ENCODE data around the gene GDF7. TPM values are rescaled to one million over a fixed set of nuclear protein-coding genes. Genes with fewer than 3 reads are reported as not detected.

The GDF7 gene
- total RNA-seq, 1 experiment from 2014 or later = 0.02 TPM

- Histone ChIP-seq H3K9ac (ENCODE audit: low read length) (no peak overlapping the region), H3K4me2 (ENCODE audit: low read length) (no peak overlapping the region), H3K27me3 (ENCODE audit: insufficient read depth, low read length) (peaks cover 35% of the 10 kb centered on the region), H3K9me2 (ENCODE audit: insufficient read depth) (no peaks in the 10 kb centered on the region), H3K36me3 (ENCODE audit: control insufficient read depth in 1 of 2, insufficient read depth in 2 of 2, low read length in 2 of 2) (no peaks in the 10 kb centered on the region), H3K27ac (ENCODE audit: low read depth, low read length) (no peak overlapping the region), H4K20me1 (ENCODE audit: insufficient read depth) (no peaks in the 10 kb centered on the region), H3K4me1 (ENCODE audit: control insufficient read depth in 1 of 2, insufficient read depth in 2 of 2, low read length in 2 of 2) (peaks cover 0 to 4% of the 10 kb centered on the region in 2 experiments; a peak in 1 of 4 replicates), H2AFZ (ENCODE audit: low read depth, low read length, poor library complexity, severe bottlenecking) (no peak overlapping the region), H3K9me3 (ENCODE audit: control insufficient read depth in 1 of 2, insufficient read depth in 1 of 2, low read depth in 1 of 2, low read length in 2 of 2) (no peaks in the 10 kb centered on the region), H3K4me3 (replicated peaks in 1 of 2; ENCODE audit: low read depth in 1 of 2, low read length in 2 of 2) (no peak overlapping the region), H3K79me2 (ENCODE audit: insufficient read depth, low read length) (no peaks in the 10 kb centered on the region)
- TF ChIP-seq SRF (IDR thresholded peaks at IDR 0.05; ENCODE audit: low read depth) = no peak
- no peak for TF ChIP-seq ELF1 (IDR thresholded peaks at IDR 0.05; ENCODE audit: borderline replicate concordance, low read depth)
- TF ChIP-seq MAX (IDR thresholded peaks at IDR 0.05) = no peak
- no peak for TF ChIP-seq EZH2 (IDR thresholded peaks at IDR 0.05)
- no peak for TF ChIP-seq JUND (IDR thresholded peaks at IDR 0.05)
- TF ChIP-seq SIN3A (IDR thresholded peaks at IDR 0.05; ENCODE audit: low read depth) = no peak
- TF ChIP-seq EGR1 (IDR thresholded peaks at IDR 0.05; ENCODE audit: low read depth) = no peak
- no peak for DNase-seq (ENCODE audit: low read depth, low spot score)
- peak; percentile 35; the same call in 1 of the 2 replicates for ATAC-seq
- ChIA-PET RAD21 (ENCODE audit: low non-redundant PET in 1 of 2, low total read pairs in 2 of 2, uncharacterized antibody in 2 of 2, unreplicated experiment in 2 of 2) (interaction anchor here (0.6 to 2.4 kb wide), 7 partner anchors 24 to 377 kb away, joined by 3 to 15 read pairs (median 3); no protein-coding TSS in a partner anchor), POLR2A (interaction anchor here (1.4 kb wide), 1 partner anchor 10 kb away, joined by 5 read pairs; the partner anchor contains the start of gene HS1BP3), CTCF (interaction anchor here (0.6 to 3.4 kb wide), 28 partner anchors 9 to 609 kb away, joined by 3 to 66 read pairs (median 4); partner anchors contain the start of genes HS1BP3 and LAPTM4A)
- intact Hi-C loops (cut with micrococcal nuclease) = loop anchor here (1.0 kb wide), 4 partner anchors 256 to 458 kb away; no protein-coding TSS in a partner anchor
- no TSS peak for BruUV-seq (replicated peaks)
These were observed 6.2 kb upstream of the GDF7 start for GRCh38 chr2:20660506-20661420.
